Loucy (cell line): Measurements from ENCODE around the gene RBP5.

ENCODE experiments used
- H2AFZ ChIP-seq: fragments of 200-600 bp; sonication (generic); 2 replicates; pipeline ENCODE4 v1.6.0; 2016; ENCODE audit warnings: antibody characterized with exemption, mild to moderate bottlenecking, low read length, moderate library complexity
- H3F3A ChIP-seq: fragments of 200-600 bp; 2 replicates; pipeline ENCODE4 v1.6.0; 2016; ENCODE audit warnings: antibody characterized with exemption, low read depth, mild to moderate bottlenecking
- H3K27me3 ChIP-seq: fragments of 200-600 bp; sonication (generic); 2 replicates; pipeline ENCODE4 v1.6.1; 2014; ENCODE audit warnings: low read length, mild to moderate bottlenecking; ENCODE audit not compliant: insufficient read depth, poor library complexity, severe bottlenecking
- H3K36me3 ChIP-seq: fragments of 200-600 bp; sonication (generic); 2 replicates; pipeline ENCODE4 v1.6.1; 2016; ENCODE audit warnings: low read length; ENCODE audit not compliant: insufficient read depth
- H3K4me1 ChIP-seq: fragments of 200-600 bp; sonication (generic); 2 replicates; pipeline ENCODE4 v1.5.1; 2014; ENCODE audit warnings: low read length, mild to moderate bottlenecking; ENCODE audit not compliant: insufficient read depth, poor library complexity, severe bottlenecking
- H3K4me2 ChIP-seq: fragments of 200-600 bp; sonication (generic); 2 replicates; pipeline ENCODE4 v1.6.0; 2014; ENCODE audit warnings: antibody characterized with exemption, low read length, low read depth, mild to moderate bottlenecking; ENCODE audit not compliant: poor library complexity, severe bottlenecking
- H3K4me3 ChIP-seq: fragments of 200-600 bp; sonication (generic); 2 replicates; pipeline ENCODE4 v1.5.1; 2014; ENCODE audit warnings: low read length, mild to moderate bottlenecking, mixed read lengths; ENCODE audit not compliant: poor library complexity, severe bottlenecking
- H3K79me2 ChIP-seq: fragments of 200-600 bp; sonication (generic); 2 replicates; pipeline ENCODE4 v1.6.1; 2014; ENCODE audit warnings: low read length; ENCODE audit not compliant: insufficient read depth
- H3K9ac ChIP-seq: fragments of 200-600 bp; sonication (generic); 2 replicates; pipeline ENCODE4 v1.6.0; 2014; ENCODE audit warnings: mild to moderate bottlenecking, low read depth, low read length, moderate library complexity; ENCODE audit not compliant: poor library complexity, severe bottlenecking
- H3K9me2 ChIP-seq: fragments of 200-600 bp; sonication (generic); replicated peaks from 2 replicates; pipeline ENCODE4 v1.6.1; 2016; ENCODE audit warnings: low read depth, low read length, mixed read lengths
- H3K9me3 ChIP-seq: fragments of 200-600 bp; sonication (generic); 2 replicates; pipeline ENCODE4 v1.6.1; 2014; ENCODE audit warnings: mild to moderate bottlenecking, antibody characterized with exemption, low read length, low read depth; ENCODE audit not compliant: insufficient read depth
- H4K20me1 ChIP-seq: fragments of 200-600 bp; sonication (generic); 2 replicates; pipeline ENCODE4 v1.6.0; 2014; ENCODE audit warnings: antibody characterized with exemption, low read length, mild to moderate bottlenecking; ENCODE audit not compliant: insufficient read depth, poor library complexity, severe bottlenecking
- EZH2phosphoT487 ChIP-seq: fragments of 200-600 bp; IDR thresholded peaks from 2 replicates; pipeline ENCODE4 v1.6.1; 2018; ENCODE audit warnings: antibody characterized with exemption, mild to moderate bottlenecking, moderate library complexity, borderline replicate concordance
- TF ChIP-seq, protein P1 (sequence below): fragments of 200-600 bp; sonication (generic); conservative IDR thresholded peaks from 2 replicates; pipeline ENCODE4 v1.5.1; 2014; ENCODE audit warnings: mild to moderate bottlenecking, antibody characterized with exemption, low read length

Gene RBP5

DNA sequence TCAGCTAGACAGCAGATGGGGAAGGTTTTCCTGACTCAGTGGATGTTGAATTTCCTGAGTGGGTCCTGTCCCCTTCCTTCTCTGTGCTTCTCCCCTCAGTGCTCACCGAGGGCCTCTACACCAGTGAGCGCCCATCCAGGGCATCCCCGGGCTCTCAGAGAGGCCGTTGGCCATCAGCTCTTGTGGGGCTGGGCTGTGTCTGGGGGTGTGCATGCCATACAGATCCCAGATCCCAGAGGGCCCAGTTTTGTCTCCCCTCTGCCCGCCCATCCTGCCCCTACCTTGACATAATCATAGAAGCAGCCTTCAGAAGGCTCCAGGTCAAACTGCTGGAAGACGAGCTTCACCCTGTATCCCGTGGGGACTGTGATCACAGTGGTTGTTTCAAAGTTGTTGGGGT, 37.5 kb downstream of the RBP5 start:
- Histone ChIP-seq H2AFZ (no peak overlapping the region), H3K9me3 (no peaks in the 10 kb centered on the region), H3K9ac (no peak overlapping the region), H3K27me3 (no peaks in the 10 kb centered on the region), H3K4me1 (peaks cover 3% of the 10 kb centered on the region), H3K4me3 (no peak overlapping the region), H3F3A (no peaks in the 10 kb centered on the region), H3K4me2 (no peak overlapping the region), H3K79me2 (no peaks in the 10 kb centered on the region), H3K36me3 (no peaks in the 10 kb centered on the region), H3K9me2 (no peaks in the 10 kb centered on the region), H4K20me1 (no peaks in the 10 kb centered on the region)
- TF ChIP-seq, protein P1, sequence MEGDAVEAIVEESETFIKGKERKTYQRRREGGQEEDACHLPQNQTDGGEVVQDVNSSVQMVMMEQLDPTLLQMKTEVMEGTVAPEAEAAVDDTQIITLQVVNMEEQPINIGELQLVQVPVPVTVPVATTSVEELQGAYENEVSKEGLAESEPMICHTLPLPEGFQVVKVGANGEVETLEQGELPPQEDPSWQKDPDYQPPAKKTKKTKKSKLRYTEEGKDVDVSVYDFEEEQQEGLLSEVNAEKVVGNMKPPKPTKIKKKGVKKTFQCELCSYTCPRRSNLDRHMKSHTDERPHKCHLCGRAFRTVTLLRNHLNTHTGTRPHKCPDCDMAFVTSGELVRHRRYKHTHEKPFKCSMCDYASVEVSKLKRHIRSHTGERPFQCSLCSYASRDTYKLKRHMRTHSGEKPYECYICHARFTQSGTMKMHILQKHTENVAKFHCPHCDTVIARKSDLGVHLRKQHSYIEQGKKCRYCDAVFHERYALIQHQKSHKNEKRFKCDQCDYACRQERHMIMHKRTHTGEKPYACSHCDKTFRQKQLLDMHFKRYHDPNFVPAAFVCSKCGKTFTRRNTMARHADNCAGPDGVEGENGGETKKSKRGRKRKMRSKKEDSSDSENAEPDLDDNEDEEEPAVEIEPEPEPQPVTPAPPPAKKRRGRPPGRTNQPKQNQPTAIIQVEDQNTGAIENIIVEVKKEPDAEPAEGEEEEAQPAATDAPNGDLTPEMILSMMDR, result no peak
- TF ChIP-seq EZH2phosphoT487, result no peak

DNA sequence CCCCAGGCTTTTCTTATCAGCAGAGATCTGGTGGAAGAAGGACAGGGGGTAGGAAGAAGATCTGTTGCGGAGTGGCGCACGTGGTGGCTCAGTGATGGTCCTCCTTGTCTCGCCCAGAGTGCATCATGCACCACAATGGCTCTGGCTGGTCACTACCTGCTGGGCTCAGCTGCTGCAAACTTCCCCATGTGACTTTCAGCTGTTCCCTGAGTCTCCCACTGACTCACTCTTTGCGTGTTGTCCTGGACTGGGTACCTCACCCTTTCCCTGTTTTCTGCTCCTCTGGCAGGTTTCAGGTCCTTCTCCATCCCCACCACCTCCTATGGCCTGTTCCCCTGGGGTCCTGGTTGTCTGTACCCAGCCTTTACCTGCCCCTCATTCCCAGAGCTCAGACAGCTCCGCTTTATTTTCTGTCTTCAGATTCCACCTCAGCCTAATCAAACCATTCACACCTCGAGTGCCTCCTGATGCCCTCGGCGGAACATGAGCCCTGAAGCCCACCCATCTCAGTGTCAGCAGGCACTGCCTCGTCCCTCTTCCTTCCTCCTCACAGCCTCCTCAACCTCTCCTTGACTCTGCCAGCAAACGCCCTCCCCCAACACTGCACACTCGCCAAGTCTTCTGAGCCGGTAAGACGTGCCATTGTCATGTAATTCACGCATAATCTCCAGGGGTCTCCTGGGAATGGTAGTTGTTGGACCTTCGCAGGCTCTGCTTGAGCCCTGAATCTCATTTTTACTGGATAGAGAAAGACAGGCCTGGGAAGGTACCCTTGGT, 38.3 kb downstream of the RBP5 start:
- Histone ChIP-seq H3K79me2 (no peaks in the 10 kb centered on the region), H3F3A (no peaks in the 10 kb centered on the region), H3K4me3 (no peak overlapping the region), H3K4me2 (no peak overlapping the region), H4K20me1 (no peaks in the 10 kb centered on the region), H3K9me2 (no peaks in the 10 kb centered on the region), H3K9ac (no peak overlapping the region), H3K36me3 (no peaks in the 10 kb centered on the region), H3K27me3 (no peaks in the 10 kb centered on the region), H3K9me3 (no peaks in the 10 kb centered on the region), H3K4me1 (peaks cover 3% of the 10 kb centered on the region), H2AFZ (no peak overlapping the region)
- TF ChIP-seq EZH2phosphoT487, result no peak

DNA sequence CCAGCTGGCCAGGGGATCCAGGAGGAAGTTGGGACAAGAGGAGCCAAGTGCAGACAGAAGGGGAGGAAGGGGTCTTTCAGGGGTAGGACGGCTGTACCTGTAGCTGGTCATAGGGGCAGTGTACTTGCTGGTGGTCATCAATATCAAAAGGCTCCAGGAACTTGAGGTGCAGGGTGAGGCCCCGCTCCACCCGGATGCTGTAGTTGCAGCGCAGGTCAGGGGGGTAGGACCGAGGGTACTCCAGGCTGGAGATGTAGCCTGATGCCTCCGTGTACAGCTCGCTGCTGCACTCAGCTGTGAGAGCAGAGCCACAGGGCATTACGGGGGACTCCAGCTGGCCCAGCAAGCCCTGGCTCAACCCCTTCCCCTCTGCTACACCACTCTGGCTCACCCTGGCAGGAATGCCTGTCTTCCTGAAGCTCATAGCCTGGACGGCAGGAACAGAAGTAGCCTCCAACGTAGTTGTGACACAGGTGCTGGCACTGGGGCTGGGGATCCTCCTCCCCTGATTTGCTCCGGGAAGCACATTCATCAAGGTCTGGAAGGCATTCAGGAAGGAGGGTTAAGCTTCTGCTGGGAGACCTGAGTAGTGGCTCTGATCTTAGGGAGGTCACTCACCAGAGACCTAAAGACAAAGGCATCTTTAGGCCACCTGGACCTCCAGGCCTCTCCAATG, 39.4 kb downstream of the RBP5 start:
- H3K36me3 ChIP-seq, result no peaks in the 10 kb centered on the region

More for the DNA sequence above, 39.4 kb downstream of the RBP5 start:
- Histone ChIP-seq H3K9me3 (no peaks in the 10 kb centered on the region), H3K4me1 (peaks cover 3% of the 10 kb centered on the region), H3K9ac (no peak overlapping the region), H3K9me2 (no peaks in the 10 kb centered on the region), H3K79me2 (no peaks in the 10 kb centered on the region), H3K4me3 (no peak overlapping the region), H3K4me2 (no peak overlapping the region), H4K20me1 (no peaks in the 10 kb centered on the region), H3F3A (no peaks in the 10 kb centered on the region), H2AFZ (no peak overlapping the region), H3K27me3 (no peaks in the 10 kb centered on the region)
- TF ChIP-seq, protein P1, result no peak
